ENCODE results near the gene SPRED2.

SPRED2 gene

DNA sequence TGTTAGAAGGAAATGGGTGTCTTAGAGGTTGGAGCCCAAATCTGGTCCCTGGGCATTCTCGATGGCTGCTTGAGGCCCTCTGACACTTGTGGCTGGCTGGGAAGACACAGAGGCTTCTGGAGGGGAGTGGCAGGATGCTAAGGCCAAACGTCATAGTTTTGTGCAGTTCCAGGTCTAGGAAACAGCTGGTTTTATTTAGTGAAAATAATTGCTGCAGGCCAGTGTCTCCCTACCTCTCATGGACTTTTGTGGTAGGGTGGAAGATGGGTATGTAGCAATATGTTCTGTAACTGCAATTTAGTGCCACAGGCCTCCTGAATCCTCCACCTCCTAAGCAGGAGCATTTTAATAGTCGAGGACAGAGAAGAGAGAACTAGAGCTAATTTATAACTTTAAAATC is 32.2 kb upstream of the SPRED2 start:
- H3K36me3 ChIP-seq (ENCODE audit: control insufficient read depth, insufficient read depth, low read length) = no peaks in the 10 kb centered on the region
- H3K4me3 ChIP-seq (ENCODE audit: low read depth, low read length) = no peak overlapping the region
- H3K27me3 ChIP-seq (ENCODE audit: control insufficient read depth, insufficient read depth, low read length) = no peaks in the 10 kb centered on the region
- H3K9me3 ChIP-seq (ENCODE audit: control insufficient read depth, insufficient read depth, low read length) = no peaks in the 10 kb centered on the region
- H3K4me1 ChIP-seq (ENCODE audit: control insufficient read depth, insufficient read depth, low read length) = no peaks in the 10 kb centered on the region
- no peak overlapping the region for H3K9ac ChIP-seq (ENCODE audit: low read depth, low read length)

DNA sequence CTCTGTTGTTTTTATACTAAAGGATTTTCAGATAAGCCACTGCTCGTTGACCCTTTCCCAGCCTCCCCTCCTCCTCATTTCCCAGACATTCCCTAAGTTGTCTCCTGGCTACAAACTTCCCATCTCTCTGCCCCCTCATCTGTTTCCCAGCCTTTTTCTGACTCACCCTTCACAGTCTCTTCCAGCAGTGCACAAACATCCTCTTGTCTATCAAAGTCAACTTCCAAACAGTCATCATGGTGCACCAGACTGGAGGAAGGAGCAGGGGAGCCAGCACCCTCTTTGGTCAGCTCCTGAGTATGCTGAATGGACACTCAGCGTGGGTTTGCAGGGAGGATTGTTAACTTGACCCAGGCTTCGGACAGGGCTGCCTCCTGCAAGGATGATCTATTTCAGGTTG is 26.6 kb upstream of the SPRED2 start:
- no peak overlapping the region for H3K9ac ChIP-seq (ENCODE audit: low read depth, low read length)
- H3K9me3 ChIP-seq (ENCODE audit: control insufficient read depth, insufficient read depth, low read length) = no peaks in the 10 kb centered on the region
- H3K27me3 ChIP-seq (ENCODE audit: control insufficient read depth, insufficient read depth, low read length) = no peaks in the 10 kb centered on the region
- H3K4me1 ChIP-seq (ENCODE audit: control insufficient read depth, insufficient read depth, low read length) = peaks cover 3% of the 10 kb centered on the region
- H3K4me3 ChIP-seq (ENCODE audit: low read depth, low read length) = no peak overlapping the region
- no peaks in the 10 kb centered on the region for H3K36me3 ChIP-seq (ENCODE audit: control insufficient read depth, insufficient read depth, low read length)

DNA sequence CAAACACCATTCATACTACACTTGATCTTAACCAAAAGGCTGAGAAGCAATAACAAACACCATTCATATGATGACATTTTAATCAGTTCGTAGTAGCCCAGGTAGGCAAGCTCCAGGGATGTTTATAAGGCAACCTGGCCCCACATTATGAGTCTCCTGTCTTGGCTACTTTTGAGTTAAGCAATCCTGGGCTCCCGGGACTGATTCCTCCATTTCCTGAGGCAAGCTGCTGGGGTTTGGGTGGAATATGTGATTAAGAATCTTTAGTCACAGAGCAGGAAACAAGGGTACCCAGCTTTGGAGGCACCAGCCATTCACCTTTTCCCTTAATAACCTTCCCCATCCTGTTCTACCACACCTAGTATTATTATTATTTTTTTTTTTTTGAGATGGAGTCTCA is 24.5 kb upstream of the SPRED2 start:
- Histone ChIP-seq H3K9ac (ENCODE audit: low read depth, low read length) (no peak overlapping the region), H3K36me3 (ENCODE audit: control insufficient read depth, insufficient read depth, low read length) (no peaks in the 10 kb centered on the region), H3K4me1 (ENCODE audit: control insufficient read depth, insufficient read depth, low read length) (peaks cover 3% of the 10 kb centered on the region), H3K27me3 (ENCODE audit: control insufficient read depth, insufficient read depth, low read length) (no peaks in the 10 kb centered on the region), H3K9me3 (ENCODE audit: control insufficient read depth, insufficient read depth, low read length) (no peaks in the 10 kb centered on the region), H3K4me3 (ENCODE audit: low read depth, low read length) (no peak overlapping the region)

DNA sequence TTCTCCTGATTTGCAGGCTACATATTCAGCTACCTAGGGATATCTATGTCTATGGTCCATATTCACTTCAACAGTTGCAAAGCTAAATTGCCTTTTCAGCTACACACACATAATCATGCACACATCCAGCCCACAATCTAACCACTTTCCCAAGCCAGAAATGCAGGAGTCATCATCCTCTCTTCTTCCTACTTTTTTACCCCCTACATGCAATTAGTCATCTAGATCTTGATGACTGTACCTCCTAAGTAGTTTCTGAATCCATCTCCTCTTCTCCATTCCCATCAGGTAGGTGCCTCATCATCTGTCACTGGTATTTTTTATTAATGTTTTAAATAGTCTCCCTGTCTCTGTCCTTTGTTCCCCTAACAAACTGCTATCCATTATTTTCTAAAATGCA is 23.7 kb upstream of the SPRED2 start:
- Histone ChIP-seq H3K27me3 (ENCODE audit: control insufficient read depth, insufficient read depth, low read length) (no peaks in the 10 kb centered on the region), H3K9ac (ENCODE audit: low read depth, low read length) (no peak overlapping the region), H3K4me1 (ENCODE audit: control insufficient read depth, insufficient read depth, low read length) (peaks cover 3% of the 10 kb centered on the region), H3K4me3 (ENCODE audit: low read depth, low read length) (no peak overlapping the region), H3K9me3 (ENCODE audit: control insufficient read depth, insufficient read depth, low read length) (no peaks in the 10 kb centered on the region), H3K36me3 (ENCODE audit: control insufficient read depth, insufficient read depth, low read length) (no peaks in the 10 kb centered on the region)

DNA sequence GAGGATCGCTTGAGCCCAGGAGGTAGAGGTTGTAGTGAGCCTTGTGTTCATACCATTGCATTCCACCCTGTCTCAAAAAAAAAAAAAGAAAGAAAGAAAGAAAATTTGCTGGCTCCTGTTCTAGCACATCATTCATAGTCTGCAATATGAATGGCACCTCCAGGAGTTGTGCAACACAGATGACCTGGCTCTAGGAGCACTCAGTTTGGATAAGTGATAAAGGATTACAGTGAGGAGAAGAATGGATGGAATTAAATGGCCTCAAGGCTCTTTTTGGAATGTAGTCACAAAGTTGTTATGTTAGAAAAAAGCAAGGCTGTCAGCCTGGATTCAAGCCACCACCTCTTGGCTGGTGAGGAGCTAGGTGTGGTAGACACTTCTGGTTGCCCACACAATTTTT is 21.5 kb upstream of the SPRED2 start:
- Histone ChIP-seq H3K9ac (ENCODE audit: low read depth, low read length) (no peak overlapping the region), H3K36me3 (ENCODE audit: control insufficient read depth, insufficient read depth, low read length) (no peaks in the 10 kb centered on the region), H3K4me3 (ENCODE audit: low read depth, low read length) (no peak overlapping the region), H3K9me3 (ENCODE audit: control insufficient read depth, insufficient read depth, low read length) (no peaks in the 10 kb centered on the region), H3K4me1 (ENCODE audit: control insufficient read depth, insufficient read depth, low read length) (peaks cover 3% of the 10 kb centered on the region), H3K27me3 (ENCODE audit: control insufficient read depth, insufficient read depth, low read length) (no peaks in the 10 kb centered on the region)

DNA sequence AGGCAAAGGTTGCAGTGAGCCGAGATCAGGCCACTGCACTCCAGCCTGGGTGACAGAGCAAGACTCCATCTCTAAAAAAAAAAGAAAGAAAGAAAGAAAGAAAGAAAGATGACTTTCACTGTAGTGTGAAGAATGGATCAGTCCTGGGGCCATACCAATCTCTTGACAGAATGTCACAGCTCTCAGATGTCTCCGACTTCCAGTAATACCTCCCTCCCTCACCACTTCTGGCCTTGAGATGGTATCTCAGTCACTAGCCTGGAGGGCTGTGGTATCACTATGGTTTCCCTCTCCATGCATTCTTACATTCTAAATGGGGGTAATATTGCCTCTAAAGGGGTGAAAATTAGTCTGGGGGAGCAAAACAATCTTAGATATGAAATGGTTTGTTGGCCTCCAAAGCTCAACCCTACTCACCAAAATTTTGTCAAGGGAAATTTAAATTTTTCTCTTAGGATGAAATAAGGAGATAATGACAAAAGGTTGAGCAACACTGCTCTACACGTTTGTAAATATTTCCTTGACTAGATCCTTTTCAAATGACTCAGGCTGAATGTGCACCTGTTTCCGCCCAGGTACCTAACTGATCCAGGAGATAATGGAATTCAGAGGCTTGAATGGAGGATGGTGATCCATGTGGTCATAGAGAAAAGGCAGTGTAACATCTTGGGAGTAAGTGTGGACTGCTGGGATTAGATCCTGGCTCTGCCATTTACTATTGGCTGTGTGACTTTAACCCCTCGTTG is 19.9 kb upstream of the SPRED2 start:
- Histone ChIP-seq H3K4me1 (ENCODE audit: control insufficient read depth, insufficient read depth, low read length) (peaks cover 3% of the 10 kb centered on the region), H3K36me3 (ENCODE audit: control insufficient read depth, insufficient read depth, low read length) (no peaks in the 10 kb centered on the region), H3K9me3 (ENCODE audit: control insufficient read depth, insufficient read depth, low read length) (no peaks in the 10 kb centered on the region), H3K4me3 (ENCODE audit: low read depth, low read length) (no peak overlapping the region), H3K27me3 (ENCODE audit: control insufficient read depth, insufficient read depth, low read length) (no peaks in the 10 kb centered on the region), H3K9ac (ENCODE audit: low read depth, low read length) (no peak overlapping the region)

DNA sequence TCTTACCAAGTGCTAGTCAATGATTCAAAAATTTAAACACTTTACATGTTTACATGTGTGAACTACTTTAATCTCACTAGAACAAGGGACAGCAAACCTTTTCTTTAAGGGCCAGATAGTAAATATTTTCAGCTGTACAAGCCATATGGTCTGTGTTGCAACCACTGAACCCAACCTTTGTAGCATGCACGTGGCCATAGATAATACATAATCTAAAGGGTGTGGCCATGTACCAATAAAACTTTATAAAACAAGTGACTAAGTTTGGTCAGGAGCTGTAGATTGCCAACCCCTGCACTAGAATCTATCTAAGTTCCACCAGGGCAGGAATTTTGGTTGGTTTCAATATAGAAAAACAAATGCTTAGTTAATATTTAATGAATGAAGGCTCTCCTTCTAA is 18.4 kb upstream of the SPRED2 start:
- H3K36me3 ChIP-seq (ENCODE audit: control insufficient read depth, insufficient read depth, low read length) = no peaks in the 10 kb centered on the region

DNA sequence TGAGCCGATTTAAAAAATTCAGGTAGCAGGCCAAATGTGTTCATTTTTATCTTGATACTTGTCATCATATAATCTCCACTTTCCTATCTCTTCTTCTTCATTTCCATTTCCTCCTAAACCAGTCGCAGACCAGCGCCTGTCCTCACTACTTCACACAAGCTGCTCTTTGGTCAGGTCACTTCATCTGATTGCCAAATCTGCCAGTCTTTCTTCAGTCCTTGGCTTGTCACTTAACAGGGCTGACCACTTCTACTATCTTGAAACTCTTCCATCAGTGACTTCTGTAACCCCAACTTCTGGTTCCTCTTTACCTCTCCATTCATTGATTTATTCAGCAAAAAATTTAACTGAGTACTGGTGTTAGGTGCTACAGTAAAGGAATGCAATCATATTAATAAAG is 18.0 kb upstream of the SPRED2 start:
- no peaks in the 10 kb centered on the region for H3K9me3 ChIP-seq (ENCODE audit: control insufficient read depth, insufficient read depth, low read length)
- no peaks in the 10 kb centered on the region for H3K27me3 ChIP-seq (ENCODE audit: control insufficient read depth, insufficient read depth, low read length)
- H3K4me1 ChIP-seq (ENCODE audit: control insufficient read depth, insufficient read depth, low read length) = no peaks in the 10 kb centered on the region
- no peak overlapping the region for H3K4me3 ChIP-seq (ENCODE audit: low read depth, low read length)
- H3K9ac ChIP-seq (ENCODE audit: low read depth, low read length) = no peak overlapping the region
- H3K36me3 ChIP-seq (ENCODE audit: control insufficient read depth, insufficient read depth, low read length) = no peaks in the 10 kb centered on the region

More for the DNA sequence above, 18.4 kb upstream of the SPRED2 start:
- H3K9me3 ChIP-seq (ENCODE audit: control insufficient read depth, insufficient read depth, low read length) = no peaks in the 10 kb centered on the region
- H3K27me3 ChIP-seq (ENCODE audit: control insufficient read depth, insufficient read depth, low read length) = no peaks in the 10 kb centered on the region
- H3K4me3 ChIP-seq (ENCODE audit: low read depth, low read length) = no peak overlapping the region
- H3K9ac ChIP-seq (ENCODE audit: low read depth, low read length) = no peak overlapping the region
- no peaks in the 10 kb centered on the region for H3K4me1 ChIP-seq (ENCODE audit: control insufficient read depth, insufficient read depth, low read length)

DNA sequence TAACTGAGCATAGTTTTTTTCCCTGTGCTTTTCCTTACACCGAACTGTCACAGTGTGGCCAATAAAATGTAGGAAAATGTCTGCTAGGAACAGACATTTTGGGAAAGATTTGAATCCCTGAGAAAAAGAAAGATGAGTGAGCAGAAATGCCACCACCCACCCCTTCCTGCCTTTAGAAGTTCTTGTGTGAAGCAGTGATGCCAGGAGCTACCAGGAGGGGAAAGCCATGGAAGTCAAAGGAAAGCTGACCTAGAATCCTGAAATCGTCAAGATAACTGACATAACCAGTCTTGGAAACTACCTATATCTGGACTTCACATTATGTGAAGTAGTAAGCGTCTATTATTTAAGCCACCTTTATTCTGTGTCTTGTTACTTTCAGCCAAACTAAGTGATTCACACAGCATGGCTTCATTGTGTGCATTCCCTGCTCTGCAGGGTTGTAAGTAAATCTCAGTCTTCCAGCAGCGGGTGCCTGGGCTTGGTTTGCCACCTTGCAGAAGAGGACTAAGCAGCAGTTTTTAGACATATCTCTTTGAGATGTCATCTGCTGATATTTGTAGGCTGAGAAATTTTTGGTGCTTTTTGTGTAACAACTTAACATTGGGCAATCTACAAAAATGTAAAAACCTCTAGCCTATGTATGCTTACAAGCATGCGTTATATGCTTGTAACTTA is 11.2 kb upstream of the SPRED2 start:
- no peak overlapping the region for H3K9ac ChIP-seq (ENCODE audit: low read depth, low read length)
- no peak overlapping the region for H3K4me3 ChIP-seq (ENCODE audit: low read depth, low read length)
- H3K9me3 ChIP-seq (ENCODE audit: control insufficient read depth, insufficient read depth, low read length) = no peaks in the 10 kb centered on the region
- no peaks in the 10 kb centered on the region for H3K36me3 ChIP-seq (ENCODE audit: control insufficient read depth, insufficient read depth, low read length)
- H3K4me1 ChIP-seq (ENCODE audit: control insufficient read depth, insufficient read depth, low read length) = peaks cover 6% of the 10 kb centered on the region
- peaks cover 13% of the 10 kb centered on the region for H3K27me3 ChIP-seq (ENCODE audit: control insufficient read depth, insufficient read depth, low read length)

DNA sequence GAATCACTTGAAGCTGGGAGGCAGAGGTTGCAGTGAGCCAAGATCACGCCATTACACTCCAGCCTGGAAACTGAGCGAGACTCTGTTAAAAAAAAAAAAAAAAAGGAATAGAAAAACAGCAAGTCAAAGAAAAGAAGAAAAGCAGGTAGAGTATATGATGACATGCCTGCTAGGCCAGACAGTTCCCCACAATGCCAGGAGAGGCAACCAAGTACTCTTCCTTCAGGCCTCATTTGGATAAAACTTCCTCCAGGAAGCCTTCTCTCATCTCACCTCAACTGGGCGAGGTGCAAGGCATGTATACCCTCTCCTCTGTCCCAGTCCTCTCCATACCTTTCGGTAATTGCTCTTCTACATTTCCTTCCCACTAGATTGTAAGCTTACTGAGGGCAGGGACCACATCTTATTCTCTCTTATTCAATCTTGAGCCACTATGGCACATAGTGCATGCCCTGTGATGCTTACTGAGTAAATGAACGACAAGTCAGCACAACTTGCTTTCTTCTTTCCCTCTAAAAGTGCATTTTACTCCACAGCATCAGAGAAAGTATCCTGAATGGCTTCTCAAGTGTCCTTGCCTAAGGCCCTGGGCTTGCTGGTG is 10.1 kb upstream of the SPRED2 start:
- H3K27me3 ChIP-seq (ENCODE audit: control insufficient read depth, insufficient read depth, low read length) = peaks cover 14% of the 10 kb centered on the region
- peaks cover 11% of the 10 kb centered on the region for H3K4me1 ChIP-seq (ENCODE audit: control insufficient read depth, insufficient read depth, low read length)
- no peak overlapping the region for H3K9ac ChIP-seq (ENCODE audit: low read depth, low read length)
- H3K9me3 ChIP-seq (ENCODE audit: control insufficient read depth, insufficient read depth, low read length) = no peaks in the 10 kb centered on the region
- H3K4me3 ChIP-seq (ENCODE audit: low read depth, low read length) = no peak overlapping the region
- H3K36me3 ChIP-seq (ENCODE audit: control insufficient read depth, insufficient read depth, low read length) = no peaks in the 10 kb centered on the region

DNA sequence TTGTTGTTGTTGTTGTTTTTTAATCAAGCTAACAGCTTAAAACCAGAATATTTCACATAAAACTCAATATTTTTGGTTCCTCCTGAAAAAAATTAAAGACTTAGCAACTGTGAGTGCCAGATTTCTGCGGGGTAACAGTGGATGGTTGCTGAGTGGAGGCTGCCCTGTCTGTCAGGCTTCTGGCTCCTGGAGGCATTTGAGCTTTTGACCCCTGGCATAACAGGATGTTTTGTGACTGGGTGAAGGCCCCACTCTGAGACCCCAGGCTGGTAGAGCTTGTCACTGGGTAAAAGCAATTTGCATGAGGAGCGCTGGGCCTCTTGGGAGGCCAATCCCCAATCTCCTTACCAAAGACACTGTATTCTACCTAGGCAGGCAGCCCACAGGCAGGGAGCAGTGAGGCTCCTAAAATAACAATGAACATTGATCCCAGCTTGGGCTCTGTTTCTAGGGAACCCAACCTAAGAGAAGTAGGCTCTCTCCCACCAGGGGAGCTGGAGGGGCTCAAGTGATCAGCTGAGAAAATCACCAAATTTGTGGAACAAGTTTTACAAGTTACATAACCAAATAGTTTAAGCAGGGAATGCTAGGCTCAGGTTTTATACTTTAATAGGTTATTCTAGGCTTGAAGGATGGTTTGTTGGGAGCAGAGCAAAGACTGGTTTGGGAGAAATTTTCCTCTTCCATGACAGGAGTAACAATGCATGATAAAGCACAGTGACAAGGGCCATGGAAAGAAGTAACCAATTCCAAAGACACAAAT is 5.9 kb upstream of the SPRED2 start:
- H3K9ac ChIP-seq (ENCODE audit: low read depth, low read length) = no peak overlapping the region
- H3K4me3 ChIP-seq (ENCODE audit: low read depth, low read length) = peak overlapping the region; percentile 15

More for the DNA sequence above, 5.9 kb upstream of the SPRED2 start:
- Histone ChIP-seq H3K4me1 (ENCODE audit: control insufficient read depth, insufficient read depth, low read length) (peaks cover 29% of the 10 kb centered on the region), H3K27me3 (ENCODE audit: control insufficient read depth, insufficient read depth, low read length) (peaks cover 16% of the 10 kb centered on the region), H3K36me3 (ENCODE audit: control insufficient read depth, insufficient read depth, low read length) (no peaks in the 10 kb centered on the region), H3K9me3 (ENCODE audit: control insufficient read depth, insufficient read depth, low read length) (no peaks in the 10 kb centered on the region)

Data from iPS-15b (cell line).